GM19238 (cell line): Measurements from ENCODE around the gene WRAP73.
"Not testable (repeated sequence)": the region's sequence is repeated elsewhere in the genome, so short reads cannot be mapped to it uniquely, and the experiment has no call there.

Experiments
- DNase-seq: peaks from one replicate; pipeline ENCODE4 v3.0.0; 2011; ENCODE audit warnings: low spot score; ENCODE audit not compliant: insufficient read length

WRAP73 gene

GRCh38 chr1:3631320-3632260 is 18.3 kb downstream of the WRAP73 start:
- no peak for DNase-seq

- DNase-seq: no peak
Observed at GRCh38 chr1:3630914-3631313, 19.0 kb downstream of the WRAP73 start.

- no peak for DNase-seq
Observed at GRCh38 chr1:3630161-3630611, 19.7 kb downstream of the WRAP73 start.

- no peak for DNase-seq
Observed at GRCh38 chr1:3629561-3630160, 20.2 kb downstream of the WRAP73 start.

GRCh38 chr1:3628445-3628844 is 21.5 kb downstream of the WRAP73 start:
- DNase-seq: no peak

GRCh38 chr1:3627515-3628253 is 22.2 kb downstream of the WRAP73 start:
- no peak for DNase-seq

GRCh38 chr1:3626025-3626424 is 23.9 kb downstream of the WRAP73 start:
- DNase-seq: no peak

GRCh38 chr1:3625151-3625907 is 24.6 kb downstream of the WRAP73 start:
- DNase-seq: no peak

- DNase-seq: peak; percentile 100
Observed at GRCh38 chr1:3624200-3625136, 25.4 kb downstream of the WRAP73 start, which contains the start of gene TPRG1L. Gene TPRG1L (plus strand): TSS chr1:3625015. CDS start chr1:3625073, 58 bp downstream.

GRCh38 chr1:3623441-3624199 is 26.3 kb downstream of the WRAP73 start:
- DNase-seq: no peak

GRCh38 chr1:3622102-3622501 is 27.8 kb downstream of the WRAP73 start:
- DNase-seq: not testable (repeated sequence)

- not testable (repeated sequence) for DNase-seq
Observed at GRCh38 chr1:3621151-3621671, 28.7 kb downstream of the WRAP73 start.

GRCh38 chr1:3620708-3621107 is 29.2 kb downstream of the WRAP73 start:
- DNase-seq: no peak

GRCh38 chr1:3618881-3619671 is 30.8 kb downstream of the WRAP73 start:
- peak; percentile 71 for DNase-seq

- DNase-seq: no peak
Observed at GRCh38 chr1:3618531-3618880, 31.4 kb downstream of the WRAP73 start.

- no peak for DNase-seq
Observed at GRCh38 chr1:3617806-3618345, 32.0 kb downstream of the WRAP73 start.

- DNase-seq: no peak
Observed at GRCh38 chr1:3616861-3617260, 33.0 kb downstream of the WRAP73 start.
